ENCODE results near the gene NTRK3.

NTRK3 gene

DNA sequence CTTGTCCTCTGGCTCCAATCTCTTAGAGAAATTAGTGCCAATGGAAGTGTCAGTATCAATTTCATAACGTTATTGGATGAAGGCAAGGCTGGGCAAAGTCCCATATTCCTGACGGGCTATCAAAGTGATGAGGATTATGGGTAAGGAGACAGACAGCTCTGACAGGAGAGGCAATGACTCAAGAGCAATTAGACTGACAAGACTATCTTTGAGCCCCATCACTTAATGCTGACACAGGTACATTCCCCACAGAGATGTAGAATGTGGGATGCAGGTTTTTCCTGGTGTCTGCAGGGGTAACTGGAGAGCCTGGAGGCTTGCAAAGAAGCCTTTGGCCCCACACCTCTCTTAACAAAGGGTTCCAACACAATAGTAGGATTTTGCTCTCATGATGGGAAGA is 208.3 kb downstream of the NTRK3 start:
- TF ChIP-seq POLR2AphosphoS5 (IDR thresholded peaks at IDR 0.05; ENCODE audit: low read depth, low read length) (no peak), FOXP2 (optimal IDR thresholded peaks at IDR 0.05; ENCODE audit: borderline replicate concordance, extremely low read depth, extremely low read length, insufficient read depth) (no peak), SIN3A (IDR thresholded peaks at IDR 0.05; ENCODE audit: borderline replicate concordance, insufficient read depth, low read length) (no peak), TAF1 (IDR thresholded peaks at IDR 0.05; ENCODE audit: borderline replicate concordance, insufficient read depth, low read length) (no peak)
- TF ChIP-seq, protein P1, sequence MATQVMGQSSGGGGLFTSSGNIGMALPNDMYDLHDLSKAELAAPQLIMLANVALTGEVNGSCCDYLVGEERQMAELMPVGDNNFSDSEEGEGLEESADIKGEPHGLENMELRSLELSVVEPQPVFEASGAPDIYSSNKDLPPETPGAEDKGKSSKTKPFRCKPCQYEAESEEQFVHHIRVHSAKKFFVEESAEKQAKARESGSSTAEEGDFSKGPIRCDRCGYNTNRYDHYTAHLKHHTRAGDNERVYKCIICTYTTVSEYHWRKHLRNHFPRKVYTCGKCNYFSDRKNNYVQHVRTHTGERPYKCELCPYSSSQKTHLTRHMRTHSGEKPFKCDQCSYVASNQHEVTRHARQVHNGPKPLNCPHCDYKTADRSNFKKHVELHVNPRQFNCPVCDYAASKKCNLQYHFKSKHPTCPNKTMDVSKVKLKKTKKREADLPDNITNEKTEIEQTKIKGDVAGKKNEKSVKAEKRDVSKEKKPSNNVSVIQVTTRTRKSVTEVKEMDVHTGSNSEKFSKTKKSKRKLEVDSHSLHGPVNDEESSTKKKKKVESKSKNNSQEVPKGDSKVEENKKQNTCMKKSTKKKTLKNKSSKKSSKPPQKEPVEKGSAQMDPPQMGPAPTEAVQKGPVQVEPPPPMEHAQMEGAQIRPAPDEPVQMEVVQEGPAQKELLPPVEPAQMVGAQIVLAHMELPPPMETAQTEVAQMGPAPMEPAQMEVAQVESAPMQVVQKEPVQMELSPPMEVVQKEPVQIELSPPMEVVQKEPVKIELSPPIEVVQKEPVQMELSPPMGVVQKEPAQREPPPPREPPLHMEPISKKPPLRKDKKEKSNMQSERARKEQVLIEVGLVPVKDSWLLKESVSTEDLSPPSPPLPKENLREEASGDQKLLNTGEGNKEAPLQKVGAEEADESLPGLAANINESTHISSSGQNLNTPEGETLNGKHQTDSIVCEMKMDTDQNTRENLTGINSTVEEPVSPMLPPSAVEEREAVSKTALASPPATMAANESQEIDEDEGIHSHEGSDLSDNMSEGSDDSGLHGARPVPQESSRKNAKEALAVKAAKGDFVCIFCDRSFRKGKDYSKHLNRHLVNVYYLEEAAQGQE (IDR thresholded peaks at IDR 0.05; ENCODE audit: insufficient read depth in 1 of 2, low read depth in 2 of 2, low read length in 2 of 2): no peak

DNA sequence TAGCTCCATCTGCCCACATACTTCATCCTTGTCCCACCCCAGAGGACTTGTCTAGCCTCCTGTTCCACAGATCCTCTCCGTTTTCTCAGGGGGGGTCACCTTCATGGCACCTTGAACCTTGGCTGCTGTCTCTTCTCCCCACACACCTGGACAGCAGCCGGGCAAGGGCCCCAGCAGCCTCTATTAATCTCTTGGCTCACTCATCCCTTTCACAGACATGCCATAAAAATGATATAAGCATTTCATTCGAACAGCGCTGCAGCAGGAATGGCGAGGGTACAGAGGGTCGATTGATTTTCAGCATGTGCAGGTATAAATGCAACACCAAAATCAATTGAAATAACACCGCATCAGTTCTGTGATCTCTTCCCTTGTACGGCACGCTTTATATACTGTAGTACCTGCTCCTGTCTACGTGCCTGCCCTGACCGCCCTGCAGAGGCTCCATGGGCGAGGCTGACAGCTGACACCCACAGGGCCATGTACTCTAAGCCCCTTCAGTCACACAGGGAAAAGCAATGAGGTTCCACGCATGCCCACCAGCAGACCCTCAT is 209.9 kb downstream of the NTRK3 start:
- TF ChIP-seq POLR2AphosphoS5 (IDR thresholded peaks at IDR 0.05; ENCODE audit: low read depth, low read length) (no peak), TAF1 (IDR thresholded peaks at IDR 0.05; ENCODE audit: borderline replicate concordance, insufficient read depth, low read length) (no peak), SIN3A (IDR thresholded peaks at IDR 0.05; ENCODE audit: borderline replicate concordance, insufficient read depth, low read length) (no peak), FOXP2 (optimal IDR thresholded peaks at IDR 0.05; ENCODE audit: borderline replicate concordance, extremely low read depth, extremely low read length, insufficient read depth) (no peak)
- TF ChIP-seq, protein P1 (IDR thresholded peaks at IDR 0.05; ENCODE audit: insufficient read depth in 1 of 2, low read depth in 2 of 2, low read length in 2 of 2): no peak

DNA sequence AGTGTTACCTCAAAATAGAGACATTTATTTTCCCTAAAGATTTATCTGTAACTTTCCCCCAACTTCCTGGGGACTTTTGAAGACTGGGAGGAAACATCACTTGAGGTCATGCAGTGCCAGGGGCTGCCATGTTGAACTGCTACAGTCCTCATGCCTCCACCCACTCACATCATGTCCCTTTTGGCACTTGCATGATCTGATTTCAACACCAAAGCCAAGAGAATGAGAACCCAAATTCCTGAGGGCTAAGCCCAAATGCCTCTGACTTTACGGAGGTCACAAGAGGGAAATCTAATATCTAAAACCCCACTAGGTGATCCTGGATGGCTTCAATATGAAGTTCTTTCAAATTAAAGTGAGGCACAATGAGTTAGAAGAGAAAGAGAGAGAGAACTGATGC is 213.1 kb downstream of the NTRK3 start:
- TF ChIP-seq POLR2AphosphoS5 (IDR thresholded peaks at IDR 0.05; ENCODE audit: low read depth, low read length) (no peak), TAF1 (IDR thresholded peaks at IDR 0.05; ENCODE audit: borderline replicate concordance, insufficient read depth, low read length) (no peak), SIN3A (IDR thresholded peaks at IDR 0.05; ENCODE audit: borderline replicate concordance, insufficient read depth, low read length) (no peak), FOXP2 (optimal IDR thresholded peaks at IDR 0.05; ENCODE audit: borderline replicate concordance, extremely low read depth, extremely low read length, insufficient read depth) (no peak)
- TF ChIP-seq, protein P1 (IDR thresholded peaks at IDR 0.05; ENCODE audit: insufficient read depth in 1 of 2, low read depth in 2 of 2, low read length in 2 of 2): no peak

DNA sequence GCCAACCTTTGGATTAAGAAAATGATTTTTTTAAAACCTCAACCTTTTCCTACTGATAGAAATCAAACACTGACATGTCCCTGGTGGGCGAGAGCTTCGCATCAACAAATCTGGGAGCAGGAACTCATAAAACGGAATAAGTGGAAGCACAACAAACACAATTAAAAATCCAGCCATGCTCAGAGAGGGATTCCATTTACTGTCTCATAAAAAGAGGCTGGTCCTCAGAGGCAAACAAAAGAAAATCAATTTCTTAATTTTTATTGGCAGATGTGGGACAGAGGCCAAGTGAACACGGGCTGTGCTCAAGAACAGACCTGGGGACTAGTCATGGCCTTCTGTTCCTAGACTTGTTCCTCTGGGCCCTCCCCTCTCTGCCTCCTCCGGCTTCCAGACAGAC is 214.5 kb downstream of the NTRK3 start:
- TF ChIP-seq POLR2AphosphoS5 (IDR thresholded peaks at IDR 0.05; ENCODE audit: low read depth, low read length) (no peak), SIN3A (IDR thresholded peaks at IDR 0.05; ENCODE audit: borderline replicate concordance, insufficient read depth, low read length) (no peak), TAF1 (IDR thresholded peaks at IDR 0.05; ENCODE audit: borderline replicate concordance, insufficient read depth, low read length) (no peak), FOXP2 (optimal IDR thresholded peaks at IDR 0.05; ENCODE audit: borderline replicate concordance, extremely low read depth, extremely low read length, insufficient read depth) (no peak)
- TF ChIP-seq, protein P1 (IDR thresholded peaks at IDR 0.05; ENCODE audit: insufficient read depth in 1 of 2, low read depth in 2 of 2, low read length in 2 of 2): no peak

Measured in PFSK-1 (cell line).